OCI-M2 (cell line): ENCODE results near the gene TMEM131.

Source experiments
- DNase-seq: peaks from one replicate; lab custom pipeline; 2025; ENCODE audit not compliant: unreplicated experiment; lab: John Stamatoyannopoulos, UW

TMEM131 gene

GRCh38 chr2:97819754-97820153, 176.0 kb downstream of the TMEM131 start:
- no peak for DNase-seq

- no peak for DNase-seq
These were observed 179.3 kb downstream of the TMEM131 start for GRCh38 chr2:97816411-97816810.

GRCh38 chr2:97812931-97813330, 182.8 kb downstream of the TMEM131 start:
- DNase-seq, result no peak

- DNase-seq, result no peak
These were observed 186.9 kb downstream of the TMEM131 start for GRCh38 chr2:97808816-97809215.

- DNase-seq, result no peak
These were observed 188.8 kb downstream of the TMEM131 start for GRCh38 chr2:97806738-97807618.

GRCh38 chr2:97805776-97806175, 190.0 kb downstream of the TMEM131 start:
- DNase-seq, result no peak

GRCh38 chr2:97801028-97801427, 194.7 kb downstream of the TMEM131 start:
- DNase-seq, result no peak

- no peak for DNase-seq
These were observed 197.3 kb downstream of the TMEM131 start for GRCh38 chr2:97798416-97798815.

- DNase-seq, result no peak
These were observed 198.4 kb downstream of the TMEM131 start for GRCh38 chr2:97797355-97797754.

GRCh38 chr2:97796465-97797126, 199.2 kb downstream of the TMEM131 start:
- no peak for DNase-seq

- no peak for DNase-seq
These were observed 203.3 kb downstream of the TMEM131 start for GRCh38 chr2:97792416-97792815.

- no peak for DNase-seq
These were observed 206.6 kb downstream of the TMEM131 start for GRCh38 chr2:97788986-97789644.

GRCh38 chr2:97785818-97786217, 209.9 kb downstream of the TMEM131 start:
- DNase-seq, result no peak

GRCh38 chr2:97784953-97785352, 210.8 kb downstream of the TMEM131 start:
- no peak for DNase-seq

- DNase-seq, result no peak
These were observed 213.8 kb downstream of the TMEM131 start for GRCh38 chr2:97781981-97782380.

- no peak for DNase-seq
These were observed 216.6 kb downstream of the TMEM131 start for GRCh38 chr2:97779141-97779540.

- no peak for DNase-seq
These were observed 220.7 kb downstream of the TMEM131 start for GRCh38 chr2:97775074-97775473.

GRCh38 chr2:97774425-97774824, 221.3 kb downstream of the TMEM131 start:
- no peak for DNase-seq

- no peak for DNase-seq
These were observed 225.3 kb downstream of the TMEM131 start for GRCh38 chr2:97770445-97770844.

GRCh38 chr2:97769711-97770110, 226.0 kb downstream of the TMEM131 start:
- no peak for DNase-seq

- DNase-seq, result no peak
These were observed 226.4 kb downstream of the TMEM131 start for GRCh38 chr2:97769308-97769707.

GRCh38 chr2:97766567-97766966, 229.2 kb downstream of the TMEM131 start:
- DNase-seq, result no peak
